NCI-H345 treated with DMSO at 0.1 percent for 48 hours (cell line): ENCODE results near the gene FDXR.
"Not testable (repeated sequence)": the region's sequence is repeated elsewhere in the genome, so short reads cannot be mapped to it uniquely, and the experiment has no call there.

Experiments used
- DNase-seq: peaks from one replicate; lab custom pipeline; 2025; ENCODE audit not compliant: unreplicated experiment; lab: John Stamatoyannopoulos, UW

Gene FDXR, protein sequence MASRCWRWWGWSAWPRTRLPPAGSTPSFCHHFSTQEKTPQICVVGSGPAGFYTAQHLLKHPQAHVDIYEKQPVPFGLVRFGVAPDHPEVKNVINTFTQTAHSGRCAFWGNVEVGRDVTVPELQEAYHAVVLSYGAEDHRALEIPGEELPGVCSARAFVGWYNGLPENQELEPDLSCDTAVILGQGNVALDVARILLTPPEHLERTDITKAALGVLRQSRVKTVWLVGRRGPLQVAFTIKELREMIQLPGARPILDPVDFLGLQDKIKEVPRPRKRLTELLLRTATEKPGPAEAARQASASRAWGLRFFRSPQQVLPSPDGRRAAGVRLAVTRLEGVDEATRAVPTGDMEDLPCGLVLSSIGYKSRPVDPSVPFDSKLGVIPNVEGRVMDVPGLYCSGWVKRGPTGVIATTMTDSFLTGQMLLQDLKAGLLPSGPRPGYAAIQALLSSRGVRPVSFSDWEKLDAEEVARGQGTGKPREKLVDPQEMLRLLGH

GRCh38 chr17:74872313-74873036, at the start of gene FDXR:
TSS of gene FDXR (minus strand) at chr17:74872994. CDS start at chr17:74872944, 50 bp downstream.
- DNase-seq, result no peak

- no peak for DNase-seq
Measured at GRCh38 chr17:74922172-74922571, 49.4 kb upstream of the FDXR start.

DNA sequence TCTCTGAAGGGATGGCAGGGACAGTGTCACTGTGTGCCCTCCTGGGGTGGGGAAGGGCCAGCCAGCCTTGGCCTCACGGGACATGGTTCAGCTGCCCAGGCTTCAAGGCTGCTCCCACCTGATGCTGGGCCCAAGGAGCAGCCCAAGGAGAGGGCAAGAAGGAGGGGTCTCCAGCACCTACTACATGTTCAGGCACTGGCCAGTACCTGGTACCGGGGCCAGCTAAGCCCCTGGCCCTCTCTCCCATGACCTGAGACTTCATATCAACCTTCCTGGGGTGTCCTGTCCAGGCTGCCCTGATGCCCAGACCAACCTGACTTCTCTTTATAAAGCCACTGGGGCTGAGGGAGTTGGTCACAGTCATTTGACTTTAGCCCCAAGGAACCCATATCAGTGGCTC, 49.0 kb upstream of the FDXR start:
- no peak for DNase-seq

DNA sequence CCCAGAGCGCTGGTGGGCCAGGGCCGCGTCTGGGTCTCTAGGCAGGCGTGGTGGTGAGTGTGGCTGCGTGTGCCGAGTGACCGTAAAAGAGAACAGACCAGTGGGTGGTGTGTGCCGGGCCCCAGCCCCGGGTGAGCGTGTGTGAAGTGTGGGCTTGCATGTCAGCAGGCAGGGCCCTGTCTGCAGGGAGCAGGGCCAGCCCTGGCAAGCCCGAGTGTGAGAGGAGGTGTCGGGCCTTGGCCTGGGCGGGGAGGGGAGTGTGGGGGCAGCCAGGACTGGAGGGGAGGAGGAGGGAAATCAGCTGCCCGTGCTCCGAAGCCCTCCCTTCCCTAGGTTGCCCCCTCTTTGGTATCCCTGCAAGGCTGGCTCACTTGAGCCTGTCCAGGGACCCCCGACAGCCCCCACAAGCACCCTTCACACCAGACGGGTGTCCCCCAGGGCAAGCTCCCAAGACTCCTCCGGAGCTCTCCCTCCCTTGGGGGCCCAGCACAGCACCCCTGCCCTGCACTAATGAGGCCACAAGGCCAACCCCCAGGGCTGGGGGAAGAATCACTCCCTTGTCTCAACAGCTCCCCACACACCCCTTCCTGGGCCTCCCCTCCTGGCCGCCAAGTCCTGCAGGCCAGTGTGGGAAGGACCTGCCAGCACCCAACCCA, 48.4 kb upstream of the FDXR start:
- DNase-seq, result no peak

DNA sequence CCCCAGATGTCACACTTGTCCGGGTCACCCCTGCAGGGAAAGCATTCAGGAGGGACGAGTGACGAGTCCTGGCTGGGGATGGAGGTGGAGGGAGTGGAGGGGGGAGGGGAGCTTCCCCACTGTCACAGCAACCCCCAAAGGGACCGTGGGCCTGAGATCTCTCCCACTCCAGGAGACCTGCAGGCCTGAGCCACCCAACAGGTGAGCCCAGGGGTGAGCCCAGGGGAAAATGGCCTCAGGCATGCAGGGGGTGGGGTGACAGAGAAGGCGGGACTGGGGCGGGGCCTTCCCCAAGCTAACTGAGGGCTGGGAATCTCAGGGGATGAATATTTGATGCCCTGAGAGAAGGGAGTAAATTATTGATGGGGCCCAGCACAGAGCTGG, 47.8 kb upstream of the FDXR start:
- DNase-seq, result no peak

- no peak for DNase-seq
Measured at GRCh38 chr17:74920306-74920620, 47.5 kb upstream of the FDXR start.

GRCh38 chr17:74919440-74920305, 46.9 kb upstream of the FDXR start:
- no peak for DNase-seq

GRCh38 chr17:74918906-74919305, 46.1 kb upstream of the FDXR start:
- no peak for DNase-seq

DNA sequence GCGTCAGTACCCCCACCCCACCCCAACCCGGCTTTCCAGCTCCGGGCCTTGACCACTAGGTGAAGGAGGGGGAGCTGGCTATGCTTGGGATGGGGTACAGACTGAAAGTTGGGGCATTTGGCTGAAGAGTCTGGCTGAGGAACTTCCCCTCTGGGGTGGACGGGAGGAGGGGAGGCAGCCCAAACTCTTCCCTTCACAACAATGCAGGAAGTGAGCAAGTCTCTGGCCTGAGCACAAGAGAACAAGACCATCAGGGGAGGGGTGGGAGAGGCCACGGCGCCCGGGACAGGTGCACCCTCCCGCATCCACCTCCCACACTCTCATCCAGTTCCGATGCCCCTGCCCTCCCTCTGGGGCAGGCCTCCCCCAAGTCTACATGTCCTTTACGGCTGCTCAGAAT, 44.6 kb upstream of the FDXR start:
- no peak for DNase-seq

GRCh38 chr17:74916851-74917199, 44.0 kb upstream of the FDXR start:
- DNase-seq, result no peak

DNA sequence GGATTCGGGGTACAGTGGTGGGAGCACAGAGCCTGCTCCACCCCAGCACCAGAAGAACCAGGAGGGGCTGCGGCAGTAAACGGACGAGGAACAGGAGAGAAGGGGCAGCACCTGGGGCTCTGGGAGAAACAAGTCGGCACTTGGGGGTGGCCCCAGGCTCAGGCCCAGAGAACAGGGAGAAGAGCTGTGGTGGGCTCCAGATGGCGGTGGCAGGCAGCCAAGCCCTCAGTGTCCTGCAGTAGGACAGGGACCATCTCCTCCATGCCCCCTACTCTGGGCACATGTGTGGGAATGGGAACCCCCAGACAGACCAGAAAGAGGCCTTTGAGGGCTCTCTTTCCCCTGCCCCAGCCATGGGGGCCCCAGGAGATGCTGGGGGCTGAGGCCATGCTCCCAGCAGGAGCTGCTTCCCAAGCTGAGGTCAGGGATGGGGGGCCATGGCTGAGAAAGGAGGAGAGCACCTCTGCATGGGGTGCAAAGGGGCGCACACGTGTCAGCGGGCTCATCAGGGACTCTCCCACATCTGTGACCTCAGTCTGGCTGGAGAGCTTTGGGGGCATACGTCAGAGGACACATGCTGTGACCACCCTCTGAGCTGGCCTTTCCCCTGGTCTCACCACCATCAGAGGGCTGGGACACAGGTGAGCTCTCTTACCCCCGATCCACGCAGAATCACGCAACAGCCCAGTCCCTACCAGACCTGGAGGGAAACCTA, 43.5 kb upstream of the FDXR start:
- DNase-seq, result no peak

- not testable (repeated sequence) for DNase-seq
Measured at GRCh38 chr17:74911423-74911822, 38.6 kb upstream of the FDXR start.

DNA sequence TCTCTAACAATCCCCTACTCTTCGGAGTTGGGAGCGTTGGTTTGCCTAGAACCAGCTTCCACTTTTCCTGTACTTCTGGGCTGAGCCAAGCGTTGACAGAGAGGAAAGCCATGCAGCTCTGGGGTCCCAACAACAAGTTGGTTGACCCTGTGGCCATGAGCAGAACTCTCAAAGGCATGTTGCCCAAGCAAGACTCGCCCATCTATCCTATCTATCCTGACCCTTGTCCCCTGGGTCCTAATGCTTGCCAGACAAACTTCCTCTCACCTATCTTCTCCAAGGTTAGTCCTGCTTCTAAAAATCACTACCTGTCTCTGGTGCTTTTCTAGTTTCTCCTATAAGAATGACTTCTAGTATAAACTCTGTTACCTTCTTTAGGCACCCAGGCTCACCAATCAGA, 36.3 kb upstream of the FDXR start:
- not testable (repeated sequence) for DNase-seq

GRCh38 chr17:74907012-74907411, 34.2 kb upstream of the FDXR start:
- no peak for DNase-seq

- not testable (repeated sequence) for DNase-seq
Measured at GRCh38 chr17:74906214-74906793, 33.5 kb upstream of the FDXR start.

DNA sequence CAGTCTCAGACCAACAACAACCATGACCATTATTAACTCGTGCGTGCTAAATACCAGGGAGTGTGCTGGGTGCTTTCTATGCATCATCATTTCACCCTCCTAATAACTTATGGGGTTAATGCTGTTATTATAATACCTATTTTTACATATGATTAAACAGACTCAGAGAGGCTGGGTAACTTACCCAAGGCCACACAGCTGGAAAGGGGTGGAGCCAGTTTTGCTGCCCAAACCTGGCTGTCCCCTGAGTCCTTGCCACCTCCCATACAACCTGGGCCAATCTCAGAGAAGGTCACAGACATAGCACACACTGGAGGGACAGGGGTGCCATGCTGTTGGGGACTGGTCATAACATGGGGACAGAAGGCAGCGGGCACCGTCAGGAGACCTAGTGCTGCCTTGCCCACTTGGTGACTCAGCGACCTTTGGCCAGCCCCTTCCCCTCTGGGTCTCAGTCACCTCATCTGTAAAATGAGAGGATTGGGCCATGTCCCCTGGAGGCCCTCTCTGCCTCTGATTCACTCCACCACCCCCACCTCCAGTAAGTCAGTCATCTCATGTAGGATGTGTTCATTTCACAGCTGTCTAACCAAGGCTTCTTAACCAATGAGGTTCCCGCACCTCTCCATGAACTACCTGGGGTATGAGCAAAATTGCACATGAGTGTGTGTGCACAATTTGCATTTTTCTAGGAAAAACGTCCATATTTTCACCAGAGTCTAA, 32.1 kb upstream of the FDXR start:
- DNase-seq, result no peak

DNA sequence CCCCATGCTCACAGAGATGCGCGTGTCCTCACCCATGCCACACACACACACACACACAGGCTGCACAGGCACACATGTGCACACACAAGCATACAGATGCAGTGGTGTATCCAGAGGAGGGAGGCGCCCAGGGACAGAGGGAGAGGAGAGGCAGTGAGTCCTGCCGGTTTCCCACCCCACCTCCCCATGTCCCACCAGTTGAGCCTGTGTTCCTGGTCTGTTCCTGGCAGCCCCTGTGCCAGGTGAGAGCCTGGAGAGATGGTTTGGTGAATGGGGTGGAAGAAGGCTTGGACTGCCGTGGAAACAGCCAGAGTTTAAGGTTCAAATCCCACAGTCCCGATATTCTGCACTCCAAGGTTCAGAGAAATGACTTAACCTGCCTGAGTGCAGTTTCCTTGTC, 30.9 kb upstream of the FDXR start:
- no peak for DNase-seq

DNA sequence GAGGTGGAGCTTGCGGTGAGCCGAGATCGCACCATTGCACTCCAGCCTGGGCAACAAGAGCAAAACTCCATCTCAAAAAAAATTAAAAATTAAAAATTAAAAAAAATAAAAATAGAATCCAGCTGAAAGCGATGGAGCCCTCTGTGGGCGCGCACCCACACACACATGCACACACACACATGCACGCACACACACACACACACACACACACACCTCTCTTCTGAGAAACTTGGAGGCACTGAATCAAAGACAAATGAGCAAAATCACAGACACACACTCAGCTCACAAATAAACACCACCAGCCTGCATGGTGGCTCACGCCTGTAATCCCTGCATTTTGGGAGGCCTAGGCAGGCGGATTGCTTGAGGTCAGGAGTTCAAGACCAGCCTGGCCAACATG, 30.2 kb upstream of the FDXR start:
- no peak for DNase-seq

- no peak for DNase-seq
Measured at GRCh38 chr17:74901353-74902135, 28.8 kb upstream of the FDXR start.
